ENCODE measurements around the gene BICD2. TPM values are rescaled to one million over a fixed set of nuclear protein-coding genes. Genes with fewer than 3 reads are reported as not detected.
A peak's percentile ranks its signal among the peaks of the same experiment; 100 is the strongest.

Gene BICD2
- total RNA-seq, 1 experiment from 2014 or later, result 24.9 TPM

- peak; percentile 52 for DNase-seq (ENCODE audit: low spot score)
Measured at GRCh38 chr9:92668746-92669526, 95.7 kb downstream of the BICD2 start.

GRCh38 chr9:92666912-92667532 is 97.6 kb downstream of the BICD2 start:
- no peak for DNase-seq (ENCODE audit: low spot score)

GRCh38 chr9:92666236-92666635 is 98.4 kb downstream of the BICD2 start:
- no peak for DNase-seq (ENCODE audit: low spot score)

GRCh38 chr9:92665836-92666235 is 98.8 kb downstream of the BICD2 start:
- DNase-seq (ENCODE audit: low spot score), result no peak

GRCh38 chr9:92664394-92665152 is 100.1 kb downstream of the BICD2 start:
- DNase-seq (ENCODE audit: low spot score), result no peak

- DNase-seq (ENCODE audit: low spot score), result no peak
Measured at GRCh38 chr9:92663951-92664350, 100.7 kb downstream of the BICD2 start.

- no peak for DNase-seq (ENCODE audit: low spot score)
Measured at GRCh38 chr9:92663126-92663525, 101.5 kb downstream of the BICD2 start.

GRCh38 chr9:92661743-92662142 is 102.9 kb downstream of the BICD2 start:
- no peak for DNase-seq (ENCODE audit: low spot score)

Other genes starting within 250 kb of the BICD2 start
- not detected in 2 replicates for gene ECM2, start 228.8 kb downstream of the BICD2 start, total RNA-seq (2014; rRNA removed; shearing (Covaris generic))
- gene IPPK, start 94.7 kb downstream of the BICD2 start, total RNA-seq (2014; rRNA removed; shearing (Covaris generic)), result 16.5 and 20.4 TPM in 2 replicates
- 1.2 and 1.8 TPM in 2 replicates for gene ZNF484, start 113.2 kb upstream of the BICD2 start, total RNA-seq (2014; rRNA removed; shearing (Covaris generic))
- gene FGD3, start 182.7 kb upstream of the BICD2 start, total RNA-seq (2014; rRNA removed; shearing (Covaris generic)), result 12.8 and 14.7 TPM in 2 replicates